Measurements from ENCODE around the gene DMKN.

The DMKN gene

GRCh38 chr19:35512831-35513627, 420 bp downstream of the DMKN start:
- Histone ChIP-seq H3K27me3 (replicated peaks in 2 of 5; ENCODE audit: control insufficient read depth in 4 of 5, insufficient read depth in 5 of 5, low read length in 4 of 5) (peaks cover 3 to 51% (median 27%) of the 10 kb centered on the region in 5 experiments), H3K4me3 (ENCODE audit: control insufficient read depth in 1 of 7, extremely low read depth in 1 of 7, insufficient read depth in 4 of 7, low read depth in 2 of 7, low read length in 6 of 7) (no peak overlapping the region), H3K27ac (ENCODE audit: insufficient read depth in 1 of 2, low read depth in 1 of 2, low read length in 2 of 2, poor library complexity in 1 of 2, severe bottlenecking in 2 of 2) (no peak overlapping the region), H3K4me1 (ENCODE audit: control extremely low read depth in 1 of 4, control insufficient read depth in 4 of 4, insufficient read depth in 4 of 4, low read length in 3 of 4) (peaks cover 0 to 19% (median 16%) of the 10 kb centered on the region in 4 experiments), H3K36me3 (ENCODE audit: control insufficient read depth in 4 of 4, insufficient read depth in 4 of 4, low read length in 3 of 4) (no peaks in the 10 kb centered on the region), H3K9me3 (ENCODE audit: control extremely low read depth in 1 of 5, control insufficient read depth in 4 of 5, insufficient read depth in 2 of 5, low read depth in 1 of 5, low read length in 4 of 5) (no peaks in the 10 kb centered on the region)
- ChIA-PET CTCF (interaction anchor here (0.7 to 1.9 kb wide), 5 partner anchors 13 to 145 kb away, joined by 3 to 6 read pairs (median 4); no protein-coding TSS in a partner anchor), POLR2A (interaction anchor here (0.7 kb wide), 1 partner anchor 15 kb away, joined by 5 read pairs; no protein-coding TSS in a partner anchor)
- 88% methylated on average over 15 of the region's 15 CpGs for WGBS (ENCODE audit: insufficient coverage)
- DNase-seq, result no peak

DNA sequence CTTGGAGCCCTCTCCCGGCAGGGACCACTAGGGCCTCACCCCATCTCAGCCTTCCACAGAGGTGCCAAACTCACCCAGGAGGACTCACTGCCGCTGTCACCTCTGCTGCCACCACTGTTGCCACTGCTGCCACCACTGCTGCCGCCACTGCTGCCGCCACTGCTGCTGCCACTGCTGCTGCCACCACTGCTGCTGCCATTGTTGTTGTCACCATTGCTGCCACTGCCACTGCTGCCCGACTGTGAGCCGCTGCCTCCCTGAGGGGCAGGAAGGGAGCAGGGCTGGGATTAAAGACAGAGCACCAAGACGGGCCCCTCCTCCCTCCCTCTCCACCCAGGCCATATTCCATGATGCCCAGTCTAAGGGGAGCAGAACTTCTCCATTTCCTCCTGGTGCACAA, 2.1 kb downstream of the DMKN start:
- ChIA-PET POLR2A (no interaction called here), CTCF (interaction anchor here (1.1 to 3.9 kb wide), 7 partner anchors 25 to 154 kb away, joined by 4 to 16 read pairs (median 7); partner anchors contain the start of gene FFAR3)
- no peak for DNase-seq
- Histone ChIP-seq H3K27ac (ENCODE audit: insufficient read depth in 1 of 2, low read depth in 1 of 2, low read length in 2 of 2, poor library complexity in 1 of 2, severe bottlenecking in 2 of 2) (no peak overlapping the region), H3K4me3 (ENCODE audit: control insufficient read depth in 1 of 7, extremely low read depth in 1 of 7, insufficient read depth in 4 of 7, low read depth in 2 of 7, low read length in 6 of 7) (no peak overlapping the region), H3K4me1 (ENCODE audit: control extremely low read depth in 1 of 4, control insufficient read depth in 4 of 4, insufficient read depth in 4 of 4, low read length in 3 of 4) (peaks cover 0 to 19% (median 16%) of the 10 kb centered on the region in 4 experiments), H3K27me3 (replicated peaks in 2 of 5; ENCODE audit: control insufficient read depth in 4 of 5, insufficient read depth in 5 of 5, low read length in 4 of 5) (peaks cover 3 to 61% (median 33%) of the 10 kb centered on the region in 5 experiments), H3K36me3 (ENCODE audit: control insufficient read depth in 4 of 4, insufficient read depth in 4 of 4, low read length in 3 of 4) (no peaks in the 10 kb centered on the region), H3K9me3 (ENCODE audit: control extremely low read depth in 1 of 5, control insufficient read depth in 4 of 5, insufficient read depth in 2 of 5, low read depth in 1 of 5, low read length in 4 of 5) (no peaks in the 10 kb centered on the region)
- 100% methylated on average over 4 of the region's 7 CpGs for WGBS (ENCODE audit: insufficient coverage)

GRCh38 chr19:35510626-35510964, 2.9 kb downstream of the DMKN start:
- ChIA-PET CTCF (interaction anchor here (0.5 to 3.9 kb wide), 25 partner anchors 10 to 198 kb away, joined by 3 to 16 read pairs (median 4); partner anchors contain the start of genes FFAR1, FFAR3 and KRTDAP), POLR2A (no interaction called here)
- Histone ChIP-seq H3K27ac (ENCODE audit: insufficient read depth in 1 of 2, low read depth in 1 of 2, low read length in 2 of 2, poor library complexity in 1 of 2, severe bottlenecking in 2 of 2) (no peak overlapping the region), H3K4me1 (ENCODE audit: control extremely low read depth in 1 of 4, control insufficient read depth in 4 of 4, insufficient read depth in 4 of 4, low read length in 3 of 4) (peaks cover 0 to 19% (median 16%) of the 10 kb centered on the region in 4 experiments), H3K9me3 (ENCODE audit: control extremely low read depth in 1 of 5, control insufficient read depth in 4 of 5, insufficient read depth in 2 of 5, low read depth in 1 of 5, low read length in 4 of 5) (no peaks in the 10 kb centered on the region), H3K36me3 (ENCODE audit: control insufficient read depth in 4 of 4, insufficient read depth in 4 of 4, low read length in 3 of 4) (no peaks in the 10 kb centered on the region), H3K4me3 (ENCODE audit: control insufficient read depth in 1 of 7, extremely low read depth in 1 of 7, insufficient read depth in 4 of 7, low read depth in 2 of 7, low read length in 6 of 7) (peak overlapping the region in 2 of 7 experiments; percentile 52 to 75), H3K27me3 (replicated peaks in 2 of 5; ENCODE audit: control insufficient read depth in 4 of 5, insufficient read depth in 5 of 5, low read length in 4 of 5) (peaks cover 4 to 61% (median 39%) of the 10 kb centered on the region in 5 experiments)
- WGBS (ENCODE audit: insufficient coverage), result 10% methylated on average over 15 of the region's 15 CpGs
- no peak for DNase-seq

- no peaks in the 10 kb centered on the region for H3K9me3 ChIP-seq (ENCODE audit: control extremely low read depth in 1 of 5, control insufficient read depth in 4 of 5, insufficient read depth in 2 of 5, low read depth in 1 of 5, low read length in 4 of 5)
- no peak overlapping the region for H3K27ac ChIP-seq (ENCODE audit: insufficient read depth in 1 of 2, low read depth in 1 of 2, low read length in 2 of 2, poor library complexity in 1 of 2, severe bottlenecking in 2 of 2)
- H3K4me1 ChIP-seq (ENCODE audit: control extremely low read depth in 1 of 4, control insufficient read depth in 4 of 4, insufficient read depth in 4 of 4, low read length in 3 of 4), result peaks cover 0 to 19% (median 16%) of the 10 kb centered on the region in 4 experiments
- 0% methylated on average over 38 of the region's 39 CpGs for WGBS (ENCODE audit: insufficient coverage)
- ChIA-PET POLR2A (interaction anchor here (0.6 to 0.9 kb wide), 2 partner anchors 237 to 447 kb away, joined by 3 read pairs; no protein-coding TSS in a partner anchor), CTCF (interaction anchor here (0.5 to 3.9 kb wide), 27 partner anchors 9 to 198 kb away, joined by 3 to 16 read pairs (median 4); partner anchors contain the start of genes FFAR1, FFAR3 and KRTDAP)
- no peaks in the 10 kb centered on the region for H3K36me3 ChIP-seq (ENCODE audit: control insufficient read depth in 4 of 4, insufficient read depth in 4 of 4, low read length in 3 of 4)
- peak overlapping the region in 5 of 7 experiments; percentile 1 to 75 (median 52) for H3K4me3 ChIP-seq (ENCODE audit: control insufficient read depth in 1 of 7, extremely low read depth in 1 of 7, insufficient read depth in 4 of 7, low read depth in 2 of 7, low read length in 6 of 7)
- peak; percentile 50 to 68 (median 62) for DNase-seq
- H3K27me3 ChIP-seq (replicated peaks in 2 of 5; ENCODE audit: control insufficient read depth in 4 of 5, insufficient read depth in 5 of 5, low read length in 4 of 5), result peaks cover 4 to 61% (median 41%) of the 10 kb centered on the region in 5 experiments
Observed at GRCh38 chr19:35509861-35510625, 3.4 kb downstream of the DMKN start.

DNA sequence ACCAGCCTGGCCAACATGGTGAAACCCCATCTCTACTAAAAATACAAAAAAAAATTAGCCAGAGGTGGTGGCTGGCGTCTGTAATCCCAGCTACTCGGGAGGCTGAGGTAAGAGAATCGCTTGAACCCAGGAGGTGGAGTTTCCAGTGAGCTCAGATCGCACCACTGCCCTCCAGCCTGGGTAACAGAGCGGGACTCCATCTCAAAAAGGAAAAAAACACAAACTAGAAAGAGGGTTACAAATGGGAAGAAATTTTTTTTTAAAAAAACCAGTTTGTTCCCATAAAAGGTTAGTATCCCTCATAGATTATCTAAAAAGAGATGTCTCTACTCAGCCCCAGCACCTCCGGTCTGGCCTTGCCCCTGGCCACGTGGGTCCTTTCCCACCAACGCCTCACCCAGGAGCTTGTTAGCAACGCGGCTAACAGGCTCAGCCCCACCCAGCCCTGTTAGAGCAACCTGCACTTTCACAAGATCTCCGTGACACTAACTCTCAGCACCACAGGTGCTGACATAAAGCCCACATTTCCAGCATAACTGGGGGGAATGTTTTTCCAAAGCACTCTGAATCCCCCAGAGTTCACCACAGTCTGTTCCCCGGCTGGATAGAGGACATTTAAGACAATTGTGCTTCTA, 4.3 kb downstream of the DMKN start:
- Histone ChIP-seq H3K9me3 (ENCODE audit: control extremely low read depth in 1 of 5, control insufficient read depth in 4 of 5, insufficient read depth in 2 of 5, low read depth in 1 of 5, low read length in 4 of 5) (no peaks in the 10 kb centered on the region), H3K4me1 (ENCODE audit: control extremely low read depth in 1 of 4, control insufficient read depth in 4 of 4, insufficient read depth in 4 of 4, low read length in 3 of 4) (peaks cover 0 to 18% (median 16%) of the 10 kb centered on the region in 4 experiments), H3K36me3 (ENCODE audit: control insufficient read depth in 4 of 4, insufficient read depth in 4 of 4, low read length in 3 of 4) (no peaks in the 10 kb centered on the region), H3K27ac (ENCODE audit: insufficient read depth in 1 of 2, low read depth in 1 of 2, low read length in 2 of 2, poor library complexity in 1 of 2, severe bottlenecking in 2 of 2) (no peak overlapping the region), H3K27me3 (replicated peaks in 2 of 5; ENCODE audit: control insufficient read depth in 4 of 5, insufficient read depth in 5 of 5, low read length in 4 of 5) (peaks cover 4 to 57% (median 37%) of the 10 kb centered on the region in 5 experiments), H3K4me3 (ENCODE audit: control insufficient read depth in 1 of 7, extremely low read depth in 1 of 7, insufficient read depth in 4 of 7, low read depth in 2 of 7, low read length in 6 of 7) (peak overlapping the region in 2 of 7 experiments; percentile 52 to 75)
- DNase-seq, result peak; percentile 17 to 58 (median 45)
- POLR2A ChIA-PET, result interaction anchor here (0.6 to 0.9 kb wide), 2 partner anchors 236 to 446 kb away, joined by 3 read pairs; no protein-coding TSS in a partner anchor
- WGBS (ENCODE audit: insufficient coverage), result 30% methylated on average over 9 of the region's 12 CpGs
- CTCF ChIA-PET, result interaction anchor here (0.6 to 3.9 kb wide), 11 partner anchors 10 to 151 kb away, joined by 3 to 12 read pairs (median 4); partner anchors contain the start of gene FFAR3

DNA sequence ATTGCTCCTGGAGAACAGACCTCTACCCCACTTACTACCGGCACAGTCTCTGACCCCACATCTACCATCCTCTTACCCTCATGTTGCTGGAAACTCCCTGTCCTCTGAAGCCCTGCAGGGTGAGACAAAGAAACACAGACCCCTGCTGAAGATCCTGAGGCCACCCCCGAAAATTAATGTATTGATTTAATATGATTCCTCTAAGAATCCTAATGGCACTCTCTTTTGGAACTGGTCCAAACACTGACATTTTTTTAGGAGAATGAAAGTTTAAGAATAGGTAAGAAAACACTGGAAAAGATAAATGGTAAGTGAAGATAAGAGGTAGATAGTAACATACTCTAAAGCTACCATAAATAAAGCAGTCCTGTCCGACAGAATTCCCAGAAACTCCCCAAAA, 5.3 kb downstream of the DMKN start:
- Histone ChIP-seq H3K36me3 (ENCODE audit: control insufficient read depth in 4 of 4, insufficient read depth in 4 of 4, low read length in 3 of 4) (no peaks in the 10 kb centered on the region), H3K9me3 (ENCODE audit: control extremely low read depth in 1 of 5, control insufficient read depth in 4 of 5, insufficient read depth in 2 of 5, low read depth in 1 of 5, low read length in 4 of 5) (no peaks in the 10 kb centered on the region), H3K4me1 (ENCODE audit: control extremely low read depth in 1 of 4, control insufficient read depth in 4 of 4, insufficient read depth in 4 of 4, low read length in 3 of 4) (peaks cover 0 to 18% (median 15%) of the 10 kb centered on the region in 4 experiments), H3K4me3 (ENCODE audit: control insufficient read depth in 1 of 7, extremely low read depth in 1 of 7, insufficient read depth in 4 of 7, low read depth in 2 of 7, low read length in 6 of 7) (no peak overlapping the region), H3K27me3 (replicated peaks in 2 of 5; ENCODE audit: control insufficient read depth in 4 of 5, insufficient read depth in 5 of 5, low read length in 4 of 5) (peaks cover 4 to 48% (median 31%) of the 10 kb centered on the region in 5 experiments), H3K27ac (ENCODE audit: insufficient read depth in 1 of 2, low read depth in 1 of 2, low read length in 2 of 2, poor library complexity in 1 of 2, severe bottlenecking in 2 of 2) (no peak overlapping the region)
- POLR2A ChIA-PET, result no interaction called here
- CTCF ChIA-PET, result interaction anchor here (0.8 to 3.9 kb wide), 8 partner anchors 9 to 84 kb away, joined by 3 to 12 read pairs (median 4); no protein-coding TSS in a partner anchor
- WGBS (ENCODE audit: insufficient coverage), result 100% methylated on average over 1 of the region's 3 CpGs
- no peak for DNase-seq
